HT-29 (cell line): ENCODE measurements around the gene KIF3B. TPM values are rescaled to one million over a fixed set of nuclear protein-coding genes. Genes with fewer than 3 reads are reported as not detected.
"Not testable (repeated sequence)": the region's sequence is repeated elsewhere in the genome, so short reads cannot be mapped to it uniquely, and the experiment has no call there.

Experiments
- DNase-seq: peaks from one replicate; pipeline ENCODE4 v3.0.0-alpha.2; 2015; ENCODE audit warnings: low spot score
- total RNA-seq: library from RNA; depleted of rRNA; stranded (reverse); fragments of >200 nt; shearing (Covaris generic); gene quantifications from 2 replicates; pipeline ENCODE4 v1.2.3, GENCODE V29; 2014

KIF3B gene
- total RNA-seq, 1 experiment from 2014 or later: 24.8 TPM

GRCh38 chr20:32329817-32330554 is 52.5 kb downstream of the KIF3B start:
- DNase-seq: no peak

GRCh38 chr20:32330555-32330897 is 53.1 kb downstream of the KIF3B start:
- DNase-seq: no peak

GRCh38 chr20:32332614-32333013 is 55.2 kb downstream of the KIF3B start:
- DNase-seq: peak; percentile 52

GRCh38 chr20:32333181-32333987 is 55.9 kb downstream of the KIF3B start:
- no peak for DNase-seq

- DNase-seq: no peak
Measured at GRCh38 chr20:32333988-32334885, 56.8 kb downstream of the KIF3B start.

- peak; percentile 63 for DNase-seq
Measured at GRCh38 chr20:32336918-32337347, 59.5 kb downstream of the KIF3B start.

- no peak for DNase-seq
Measured at GRCh38 chr20:32337937-32338661, 60.6 kb downstream of the KIF3B start.

GRCh38 chr20:32338665-32339064 is 61.2 kb downstream of the KIF3B start:
- no peak for DNase-seq

GRCh38 chr20:32339116-32339515 is 61.7 kb downstream of the KIF3B start:
- DNase-seq: no peak

GRCh38 chr20:32341053-32341452 is 63.6 kb downstream of the KIF3B start:
- DNase-seq: not testable (repeated sequence)

- peak; percentile 49 for DNase-seq
Measured at GRCh38 chr20:32343439-32343838, 66.0 kb downstream of the KIF3B start.

GRCh38 chr20:32344835-32345506 is 67.5 kb downstream of the KIF3B start:
- no peak for DNase-seq

- peak; percentile 55 for DNase-seq
Measured at GRCh38 chr20:32348207-32348606, 70.8 kb downstream of the KIF3B start.

GRCh38 chr20:32350421-32350820 is 73.0 kb downstream of the KIF3B start:
- no peak for DNase-seq

- no peak for DNase-seq
Measured at GRCh38 chr20:32352121-32352720, 74.8 kb downstream of the KIF3B start.

GRCh38 chr20:32353848-32354496 is 76.5 kb downstream of the KIF3B start:
- DNase-seq: no peak

- peak; percentile 29 for DNase-seq
Measured at GRCh38 chr20:32354592-32355416, 77.4 kb downstream of the KIF3B start.

GRCh38 chr20:32355417-32355841 is 78.0 kb downstream of the KIF3B start:
- DNase-seq: no peak
